ENCODE results near the gene CENPK. TPM values are rescaled to one million over a fixed set of nuclear protein-coding genes. Genes with fewer than 3 reads are reported as not detected.

Gene CENPK
- total and polyA plus RNA-seq, 9 of the 15 experiments (the other 6 are each of a cell fraction or from before 2014, with no cell fraction given), result 30.8 to 134 (median 69.0) TPM

GRCh38 chr5:65482736-65483545 is 80.0 kb downstream of the CENPK start (continued):
- TF ChIP-seq THAP7 (CRISPR knock-in tag; IDR thresholded peaks at IDR 0.05) (no peak), MYBL2 (IDR thresholded peaks at IDR 0.05; ENCODE audit: low read depth) (no peak), MYBL2 (CRISPR knock-in tag; IDR thresholded peaks at IDR 0.05; ENCODE audit: borderline replicate concordance) (no peak), HDAC6 (IDR thresholded peaks at IDR 0.05; ENCODE audit: low read depth, low read length) (no peak), NR2C1 (IDR thresholded peaks at IDR 0.05) (no peak), NR2C1 (tag; IDR thresholded peaks at IDR 0.05) (no peak), SIX5 (IDR thresholded peaks at IDR 0.05; ENCODE audit: borderline replicate concordance in 1 of 2, insufficient read depth in 1 of 2, low read depth in 1 of 2, low read length in 2 of 2) (no peak), ARHGAP35 (IDR thresholded peaks at IDR 0.05; ENCODE audit: partially characterized antibody) (no peak), MEIS2 (IDR thresholded peaks at IDR 0.05; ENCODE audit: partially characterized antibody) (peak; percentile 28), ELK3 (CRISPR knock-in tag; IDR thresholded peaks at IDR 0.05) (no peak), ASH1L (IDR thresholded peaks at IDR 0.05; ENCODE audit: borderline replicate concordance, low read depth, partially characterized antibody) (no peak), MCM5 (IDR thresholded peaks at IDR 0.05; ENCODE audit: low read depth) (no peak), KLF13 (tag; IDR thresholded peaks at IDR 0.05; ENCODE audit: borderline replicate concordance, low read depth) (no peak), ZBTB33 (CRISPR knock-in tag; IDR thresholded peaks at IDR 0.05) (no peak), PHTF2 (CRISPR knock-in tag; IDR thresholded peaks at IDR 0.05) (no peak), KDM2B (CRISPR knock-in tag; IDR thresholded peaks at IDR 0.05) (no peak), NFATC3 (IDR thresholded peaks at IDR 0.05) (no peak), TAL1 (IDR thresholded peaks at IDR 0.05) (peak; percentile 31; the same call in 1 of the 2 replicates), TEAD4 (IDR thresholded peaks at IDR 0.05; ENCODE audit: low read length) (0 out of 2 replicates have a peak, but pooled peaks have one; percentile 29), TEAD4 (CRISPR knock-in tag; IDR thresholded peaks at IDR 0.05; ENCODE audit: borderline replicate concordance) (no peak), PATZ1 (CRISPR knock-in tag; IDR thresholded peaks at IDR 0.05; ENCODE audit: borderline replicate concordance) (no peak), ELF1 (tag; IDR thresholded peaks at IDR 0.05) (no peak)

All from K562 (cell line).